ENCODE data around the gene STMN3. TPM values are rescaled to one million over a fixed set of nuclear protein-coding genes. Genes with fewer than 3 reads are reported as not detected.

The STMN3 gene
- total RNA-seq, 4 donors from 2014 or later = 0.51 to 1.9 (median 0.88) TPM

DNA sequence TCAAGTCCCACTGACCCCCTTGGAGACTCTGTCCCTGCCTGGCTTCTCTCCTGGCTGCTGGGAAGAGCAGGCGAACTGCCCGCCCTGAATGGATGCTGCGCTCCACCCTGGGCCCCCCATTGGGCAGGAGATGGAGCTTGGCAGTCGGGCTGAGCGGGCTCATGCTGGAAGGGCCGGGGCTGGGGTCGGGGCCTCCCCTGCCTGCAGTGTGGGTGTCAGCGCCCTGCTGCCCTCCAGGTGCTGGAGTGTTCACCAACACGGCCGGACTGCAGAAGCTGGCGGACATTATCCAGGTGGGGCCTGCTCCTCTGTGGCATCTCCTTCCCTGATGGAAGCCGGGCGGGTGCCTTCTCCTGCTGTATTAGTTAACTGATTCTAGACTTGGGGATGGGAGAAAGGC, 27.2 kb upstream of the STMN3 start:
- no peak for TF ChIP-seq POLR2A (IDR thresholded peaks at IDR 0.05)
- TF ChIP-seq, protein P1, sequence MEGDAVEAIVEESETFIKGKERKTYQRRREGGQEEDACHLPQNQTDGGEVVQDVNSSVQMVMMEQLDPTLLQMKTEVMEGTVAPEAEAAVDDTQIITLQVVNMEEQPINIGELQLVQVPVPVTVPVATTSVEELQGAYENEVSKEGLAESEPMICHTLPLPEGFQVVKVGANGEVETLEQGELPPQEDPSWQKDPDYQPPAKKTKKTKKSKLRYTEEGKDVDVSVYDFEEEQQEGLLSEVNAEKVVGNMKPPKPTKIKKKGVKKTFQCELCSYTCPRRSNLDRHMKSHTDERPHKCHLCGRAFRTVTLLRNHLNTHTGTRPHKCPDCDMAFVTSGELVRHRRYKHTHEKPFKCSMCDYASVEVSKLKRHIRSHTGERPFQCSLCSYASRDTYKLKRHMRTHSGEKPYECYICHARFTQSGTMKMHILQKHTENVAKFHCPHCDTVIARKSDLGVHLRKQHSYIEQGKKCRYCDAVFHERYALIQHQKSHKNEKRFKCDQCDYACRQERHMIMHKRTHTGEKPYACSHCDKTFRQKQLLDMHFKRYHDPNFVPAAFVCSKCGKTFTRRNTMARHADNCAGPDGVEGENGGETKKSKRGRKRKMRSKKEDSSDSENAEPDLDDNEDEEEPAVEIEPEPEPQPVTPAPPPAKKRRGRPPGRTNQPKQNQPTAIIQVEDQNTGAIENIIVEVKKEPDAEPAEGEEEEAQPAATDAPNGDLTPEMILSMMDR (IDR thresholded peaks at IDR 0.05 in 4 of 5, conservative IDR thresholded peaks at IDR 0.05 in 1 of 5) = no peak
- no peak for ATAC-seq
- no peak overlapping the region for H3K4me3 ChIP-seq
- H3K9me3 ChIP-seq = no peaks in the 10 kb centered on the region
- in situ Hi-C loops (cut with MboI; ENCODE audit: low sequenced_read_pairs in 4 of 4) (no loop called here), intact Hi-C loops (cut with DNase I; ENCODE audit: low total_unique reads) (no loop called here)
- no peaks in the 10 kb centered on the region for H3K27me3 ChIP-seq
- peaks cover 0 to 8% of the 10 kb centered on the region in 2 donors for H3K4me1 ChIP-seq
- H3K27ac ChIP-seq = no peak overlapping the region
- DNase-seq = no peak
- peaks cover 0 to 34% of the 10 kb centered on the region in 2 donors for H3K36me3 ChIP-seq

DNA sequence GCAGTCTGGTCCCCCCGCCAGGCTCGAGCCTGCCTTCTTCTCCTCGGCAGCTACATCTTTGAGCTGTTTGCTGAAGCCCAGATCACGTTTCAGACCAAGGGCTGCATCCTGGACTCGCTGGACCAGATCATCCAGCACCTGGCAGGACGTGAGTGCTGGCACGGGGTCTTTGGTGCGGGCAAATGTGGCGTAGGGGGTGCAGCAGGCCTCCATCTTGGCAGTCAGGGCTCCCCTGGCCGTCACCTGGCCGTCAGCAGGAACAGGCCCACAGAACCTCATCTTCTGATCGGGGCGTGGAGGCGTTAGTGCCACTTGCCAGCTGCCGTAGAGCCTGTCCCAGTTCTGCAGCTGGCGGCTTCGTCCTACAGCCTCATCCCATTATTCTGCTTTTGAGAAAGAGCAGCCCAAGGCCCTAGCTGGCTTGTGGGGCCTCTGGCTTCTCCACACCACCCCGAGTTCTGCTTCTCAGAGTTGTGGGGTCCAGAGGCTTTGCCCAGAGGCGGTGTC, 26.6 kb upstream of the STMN3 start:
- H3K4me3 ChIP-seq = no peak overlapping the region
- H3K27ac ChIP-seq = no peak overlapping the region
- ATAC-seq (no peak), DNase-seq (no peak)
- peaks cover 0 to 40% of the 10 kb centered on the region in 2 donors for H3K36me3 ChIP-seq
- intact Hi-C loops (cut with DNase I; ENCODE audit: low total_unique reads) = no loop called here
- H3K4me1 ChIP-seq = peaks cover 0 to 8% of the 10 kb centered on the region in 2 donors
- no peaks in the 10 kb centered on the region for H3K9me3 ChIP-seq
- in situ Hi-C loops (cut with MboI; ENCODE audit: low sequenced_read_pairs in 4 of 4) = no loop called here
- TF ChIP-seq POLR2A (IDR thresholded peaks at IDR 0.05) = no peak
- TF ChIP-seq, protein P1 (IDR thresholded peaks at IDR 0.05 in 4 of 5, conservative IDR thresholded peaks at IDR 0.05 in 1 of 5) = no peak
- no peaks in the 10 kb centered on the region for H3K27me3 ChIP-seq

DNA sequence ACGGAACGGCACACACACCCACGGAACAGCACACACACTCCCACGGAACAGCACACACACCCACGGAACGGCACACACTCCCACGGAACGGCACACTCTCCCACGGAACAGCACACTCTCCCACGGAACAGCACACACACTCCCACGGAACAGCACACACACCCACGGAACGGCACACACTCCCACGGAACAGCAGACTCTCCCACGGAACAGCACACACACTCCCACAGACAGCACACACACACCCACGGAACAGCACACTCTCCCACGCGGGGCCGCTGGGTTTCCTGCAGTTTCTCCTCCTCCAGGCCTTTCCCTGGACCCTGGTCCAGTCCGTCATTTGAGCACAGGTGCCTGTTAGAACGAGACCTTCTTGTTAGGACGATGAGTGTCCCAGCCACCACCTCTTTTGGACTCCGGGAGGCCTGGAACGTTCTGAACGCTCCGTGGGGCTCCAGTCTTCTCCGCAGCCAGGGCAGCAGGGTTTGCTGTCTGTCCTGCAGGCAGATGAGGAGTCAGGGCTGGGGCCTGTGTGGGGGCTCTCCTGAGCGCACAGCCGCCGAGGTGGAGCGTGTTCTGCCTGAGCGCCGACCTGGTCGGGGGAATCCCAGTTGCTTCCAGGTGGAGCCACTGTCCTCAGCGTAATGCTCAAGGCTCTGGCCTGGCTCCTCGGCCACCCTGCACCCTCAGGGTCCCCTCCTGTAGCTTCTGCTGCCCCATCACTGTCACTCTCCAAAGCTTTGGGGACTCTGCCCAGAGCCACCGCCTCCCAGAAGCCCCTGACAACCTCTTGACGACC, 25.6 kb upstream of the STMN3 start:
- peaks cover 0 to 50% of the 10 kb centered on the region in 2 donors for H3K36me3 ChIP-seq
- no peaks in the 10 kb centered on the region for H3K9me3 ChIP-seq
- TF ChIP-seq POLR2A (IDR thresholded peaks at IDR 0.05) = no peak
- TF ChIP-seq, protein P1 (IDR thresholded peaks at IDR 0.05 in 4 of 5, conservative IDR thresholded peaks at IDR 0.05 in 1 of 5) = no peak
- H3K4me1 ChIP-seq = peaks cover 0 to 8% of the 10 kb centered on the region in 2 donors
- ATAC-seq = no peak
- in situ Hi-C loops (cut with MboI; ENCODE audit: low sequenced_read_pairs in 4 of 4) (no loop called here), intact Hi-C loops (cut with DNase I; ENCODE audit: low total_unique reads) (no loop called here)
- DNase-seq = no peak
- no peak overlapping the region for H3K4me3 ChIP-seq
- no peak overlapping the region for H3K27ac ChIP-seq
- no peaks in the 10 kb centered on the region for H3K27me3 ChIP-seq

DNA sequence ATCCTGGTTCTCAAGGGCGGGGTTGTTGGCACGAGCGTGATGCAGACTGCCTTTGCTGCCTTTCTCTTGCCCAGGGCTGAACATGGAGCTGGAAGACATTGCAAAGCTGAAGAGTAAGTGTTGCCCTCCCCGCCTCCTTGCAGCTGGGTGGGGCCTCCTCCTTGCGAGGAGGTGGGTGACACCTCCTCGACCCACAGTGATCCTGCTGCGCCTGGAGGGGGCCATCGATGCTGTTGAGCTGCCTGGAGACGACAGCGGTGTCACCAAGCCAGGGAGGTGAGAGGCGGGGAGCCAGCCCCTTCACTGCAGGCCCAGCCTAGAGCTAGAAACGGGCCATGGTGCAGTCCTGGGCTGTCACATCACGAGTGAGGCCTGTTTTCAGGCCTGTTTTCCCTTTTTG, 24.8 kb upstream of the STMN3 start:
- TF ChIP-seq, protein P1 (IDR thresholded peaks at IDR 0.05 in 4 of 5, conservative IDR thresholded peaks at IDR 0.05 in 1 of 5) = no peak
- Histone ChIP-seq H3K27me3 (no peaks in the 10 kb centered on the region), H3K4me1 (peaks cover 0 to 8% of the 10 kb centered on the region in 2 donors), H3K9me3 (no peaks in the 10 kb centered on the region), H3K27ac (no peak overlapping the region), H3K4me3 (no peak overlapping the region), H3K36me3 (peaks cover 0 to 52% of the 10 kb centered on the region in 2 donors)
- ATAC-seq = no peak
- in situ Hi-C loops (cut with MboI; ENCODE audit: low sequenced_read_pairs in 4 of 4) = no loop called here
- intact Hi-C loops (cut with DNase I; ENCODE audit: low total_unique reads) = no loop called here
- no peak for DNase-seq

Data from gastrocnemius medialis (tissue), 4 donors.